GM19397 (cell line): ENCODE data around the gene IFNB1.

Source experiments
- ATAC-seq: cut with Tn5 transposase; IDR thresholded peaks from one replicate; pipeline ENCODE4 v1.9.1; 2021; ENCODE audit warnings: mild to moderate bottlenecking, moderate library complexity; ENCODE audit not compliant: unreplicated experiment

Gene IFNB1

GRCh38 chr9:21077781-21078180, at the start of gene IFNB1:
Gene IFNB1 (minus strand): TSS chr9:21077942. CDS start chr9:21077869, 73 bp downstream.
- ATAC-seq: no peak

- peak; percentile 99 for ATAC-seq
Observed at GRCh38 chr9:21121595-21122251, 44.0 kb upstream of the IFNB1 start.

- ATAC-seq: no peak
Observed at GRCh38 chr9:21121079-21121478, 43.3 kb upstream of the IFNB1 start.

GRCh38 chr9:21119093-21119770, 41.5 kb upstream of the IFNB1 start:
- no peak for ATAC-seq

GRCh38 chr9:21114311-21114710, 36.6 kb upstream of the IFNB1 start:
- ATAC-seq: no peak

GRCh38 chr9:21110708-21111576, 33.2 kb upstream of the IFNB1 start:
- peak; percentile 78 for ATAC-seq

- ATAC-seq: no peak
Observed at GRCh38 chr9:21104787-21105186, 27.0 kb upstream of the IFNB1 start.

GRCh38 chr9:21102305-21102704, 24.6 kb upstream of the IFNB1 start:
- ATAC-seq: no peak

- no peak for ATAC-seq
Observed at GRCh38 chr9:21097817-21098216, 20.1 kb upstream of the IFNB1 start.

GRCh38 chr9:21096901-21097255, 19.1 kb upstream of the IFNB1 start:
- ATAC-seq: no peak

GRCh38 chr9:21096172-21096900, 18.6 kb upstream of the IFNB1 start:
- ATAC-seq: peak; percentile 72

- no peak for ATAC-seq
Observed at GRCh38 chr9:21095561-21095960, 17.8 kb upstream of the IFNB1 start.

GRCh38 chr9:21086538-21086937, 8.8 kb upstream of the IFNB1 start:
- no peak for ATAC-seq

- no peak for ATAC-seq
Observed at GRCh38 chr9:21085005-21085404, 7.3 kb upstream of the IFNB1 start.

- ATAC-seq: no peak
Observed at GRCh38 chr9:21084242-21084850, 6.6 kb upstream of the IFNB1 start.

- ATAC-seq: no peak
Observed at GRCh38 chr9:21082671-21083070, 4.9 kb upstream of the IFNB1 start.

GRCh38 chr9:21081999-21082398, 4.3 kb upstream of the IFNB1 start:
- ATAC-seq: no peak

GRCh38 chr9:21081451-21081850, 3.7 kb upstream of the IFNB1 start:
- no peak for ATAC-seq

GRCh38 chr9:21080793-21081192, 3.1 kb upstream of the IFNB1 start:
- no peak for ATAC-seq

GRCh38 chr9:21078702-21079101, 960 bp upstream of the IFNB1 start:
- ATAC-seq: no peak

- no peak for ATAC-seq
Observed at GRCh38 chr9:21075484-21075883, 2.3 kb downstream of the IFNB1 start.
